ENCODE results near the gene KCNG3. TPM values are rescaled to one million over a fixed set of nuclear protein-coding genes. Genes with fewer than 3 reads are reported as not detected.

KCNG3 gene
- total RNA-seq, 3 donors from 2014 or later: 2.6 to 5.0 (median 3.2) TPM

DNA sequence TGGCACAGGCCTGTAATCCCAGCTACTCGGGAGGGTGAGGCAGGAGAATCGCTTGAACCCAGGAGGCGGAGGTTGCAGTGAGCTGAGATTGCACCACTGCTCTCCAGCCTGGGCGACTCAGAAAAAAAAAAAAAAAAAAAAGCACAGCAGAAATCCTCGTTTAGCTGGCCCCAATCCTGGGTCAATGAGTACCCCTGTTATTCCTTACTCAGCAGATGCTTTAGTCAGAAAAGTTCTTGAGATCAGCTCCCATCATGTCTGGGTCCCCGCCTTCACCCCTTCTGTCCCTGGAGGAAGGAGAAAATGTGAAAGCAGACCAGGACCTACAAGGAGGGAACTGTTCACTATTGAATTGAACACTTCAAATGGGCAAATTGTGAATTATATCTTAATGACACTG is 16.4 kb upstream of the KCNG3 start:
- no peaks in the 10 kb centered on the region for H3K36me3 ChIP-seq (ENCODE audit: low read depth)
- H3K9me3 ChIP-seq: no peaks in the 10 kb centered on the region
- TF ChIP-seq, protein P1, sequence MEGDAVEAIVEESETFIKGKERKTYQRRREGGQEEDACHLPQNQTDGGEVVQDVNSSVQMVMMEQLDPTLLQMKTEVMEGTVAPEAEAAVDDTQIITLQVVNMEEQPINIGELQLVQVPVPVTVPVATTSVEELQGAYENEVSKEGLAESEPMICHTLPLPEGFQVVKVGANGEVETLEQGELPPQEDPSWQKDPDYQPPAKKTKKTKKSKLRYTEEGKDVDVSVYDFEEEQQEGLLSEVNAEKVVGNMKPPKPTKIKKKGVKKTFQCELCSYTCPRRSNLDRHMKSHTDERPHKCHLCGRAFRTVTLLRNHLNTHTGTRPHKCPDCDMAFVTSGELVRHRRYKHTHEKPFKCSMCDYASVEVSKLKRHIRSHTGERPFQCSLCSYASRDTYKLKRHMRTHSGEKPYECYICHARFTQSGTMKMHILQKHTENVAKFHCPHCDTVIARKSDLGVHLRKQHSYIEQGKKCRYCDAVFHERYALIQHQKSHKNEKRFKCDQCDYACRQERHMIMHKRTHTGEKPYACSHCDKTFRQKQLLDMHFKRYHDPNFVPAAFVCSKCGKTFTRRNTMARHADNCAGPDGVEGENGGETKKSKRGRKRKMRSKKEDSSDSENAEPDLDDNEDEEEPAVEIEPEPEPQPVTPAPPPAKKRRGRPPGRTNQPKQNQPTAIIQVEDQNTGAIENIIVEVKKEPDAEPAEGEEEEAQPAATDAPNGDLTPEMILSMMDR (IDR thresholded peaks at IDR 0.05): no peak
- ATAC-seq: no peak
- intact Hi-C loops (cut with DNase I, micrococcal nuclease): loop anchor here (5.0 kb wide), 1 partner anchor 152 kb away; no protein-coding TSS in a partner anchor
- DNase-seq: no peak
- no peak overlapping the region for H3K4me3 ChIP-seq
- H3K4me1 ChIP-seq (ENCODE audit: low read depth): no peaks in the 10 kb centered on the region

DNA sequence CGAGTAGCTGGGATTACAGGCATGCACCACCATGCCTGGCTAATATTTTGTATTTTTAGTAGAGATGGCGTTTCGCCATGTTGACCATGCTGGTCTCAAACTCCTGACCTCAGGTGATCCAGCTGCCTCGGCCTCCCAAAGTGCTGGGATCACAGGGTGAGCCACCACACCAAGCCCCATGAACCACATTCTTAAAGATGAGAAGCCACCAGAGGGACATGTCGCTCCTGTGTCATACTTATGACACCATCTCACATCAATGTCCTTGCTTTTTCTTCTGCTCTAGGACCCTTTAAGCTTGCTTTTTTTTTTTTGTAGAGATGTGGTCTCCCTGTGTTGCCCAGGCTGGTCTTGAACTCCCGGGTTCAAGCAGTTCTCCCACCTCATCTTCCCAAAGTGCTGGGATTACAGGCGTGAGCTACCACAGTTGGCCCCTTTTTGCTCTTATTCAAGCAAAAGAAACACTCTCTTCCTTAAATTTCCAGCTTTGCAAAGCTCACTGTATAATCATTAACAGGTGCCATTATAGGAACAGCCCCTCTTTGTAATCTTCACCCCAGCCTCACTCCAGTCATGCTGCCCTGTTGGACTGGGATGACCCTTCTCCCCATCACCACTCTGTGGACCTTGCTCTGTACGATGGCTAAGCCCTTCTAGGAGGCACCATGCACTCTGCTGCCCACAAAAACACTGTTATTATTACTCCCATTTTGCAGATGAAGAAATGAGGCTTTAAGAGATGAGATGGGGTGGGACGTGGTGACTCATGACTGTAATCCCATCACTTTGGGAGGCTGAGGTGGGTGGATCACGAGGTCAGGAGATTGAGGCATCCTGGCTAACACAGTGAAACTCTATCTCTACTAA is 10.8 kb upstream of the KCNG3 start:
- no peaks in the 10 kb centered on the region for H3K9me3 ChIP-seq
- H3K4me3 ChIP-seq: no peak overlapping the region
- no peak for ATAC-seq
- no peaks in the 10 kb centered on the region for H3K4me1 ChIP-seq (ENCODE audit: low read depth)
- intact Hi-C loops (cut with DNase I, micrococcal nuclease): no loop called here
- no peaks in the 10 kb centered on the region for H3K36me3 ChIP-seq (ENCODE audit: low read depth)
- TF ChIP-seq, protein P1 (IDR thresholded peaks at IDR 0.05): no peak
- DNase-seq: no peak

DNA sequence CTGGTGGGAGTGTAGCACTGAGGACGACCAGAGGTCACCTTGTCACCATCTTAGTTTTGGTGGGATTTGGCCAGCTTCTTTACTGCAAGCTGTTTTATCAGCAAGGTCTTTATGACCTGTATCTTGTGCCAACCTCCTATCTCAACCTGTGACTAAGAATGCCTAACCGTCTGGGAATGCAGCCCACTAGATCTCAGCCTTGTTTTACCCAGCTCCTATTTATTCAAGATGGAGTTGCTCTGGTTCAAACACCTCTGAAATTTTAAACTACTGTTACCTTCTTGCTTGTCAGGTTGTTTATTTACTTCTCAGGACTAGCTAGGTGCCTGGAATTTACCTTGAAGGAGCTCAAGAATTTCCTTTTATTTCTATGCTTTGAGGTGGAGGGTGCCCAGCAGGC is 9.5 kb upstream of the KCNG3 start:
- intact Hi-C loops (cut with DNase I, micrococcal nuclease): no loop called here
- DNase-seq (no peak), ATAC-seq (no peak)
- no peaks in the 10 kb centered on the region for H3K4me1 ChIP-seq (ENCODE audit: low read depth)
- H3K36me3 ChIP-seq (ENCODE audit: low read depth): no peaks in the 10 kb centered on the region
- TF ChIP-seq, protein P1 (IDR thresholded peaks at IDR 0.05): no peak
- H3K9me3 ChIP-seq: no peaks in the 10 kb centered on the region
- H3K4me3 ChIP-seq: no peak overlapping the region

DNA sequence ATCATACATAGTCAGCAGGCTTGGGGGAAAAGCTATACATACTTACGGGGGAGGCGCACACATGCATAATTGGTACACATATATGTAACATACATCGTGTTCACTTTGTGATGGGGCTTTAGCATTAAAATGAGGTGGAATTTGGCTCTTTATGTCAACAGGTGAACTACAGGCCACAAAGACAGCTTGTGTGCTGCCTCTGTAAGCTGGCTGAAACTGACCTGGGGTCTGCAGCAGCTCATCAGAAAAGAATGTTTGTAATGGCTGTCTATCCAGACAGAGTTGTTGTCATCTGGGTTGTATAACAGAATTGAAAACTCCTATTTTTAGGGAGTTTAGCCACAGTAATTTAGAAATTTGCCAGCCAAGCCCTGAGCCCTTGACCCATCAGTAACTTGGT is 4.7 kb upstream of the KCNG3 start:
- peaks cover 2% of the 10 kb centered on the region for H3K4me1 ChIP-seq (ENCODE audit: low read depth)
- ATAC-seq (no peak), DNase-seq (no peak)
- intact Hi-C loops (cut with DNase I, micrococcal nuclease): no loop called here
- no peak overlapping the region for H3K4me3 ChIP-seq
- no peaks in the 10 kb centered on the region for H3K9me3 ChIP-seq
- TF ChIP-seq, protein P1 (IDR thresholded peaks at IDR 0.05): no peak
- no peaks in the 10 kb centered on the region for H3K36me3 ChIP-seq (ENCODE audit: low read depth)

DNA sequence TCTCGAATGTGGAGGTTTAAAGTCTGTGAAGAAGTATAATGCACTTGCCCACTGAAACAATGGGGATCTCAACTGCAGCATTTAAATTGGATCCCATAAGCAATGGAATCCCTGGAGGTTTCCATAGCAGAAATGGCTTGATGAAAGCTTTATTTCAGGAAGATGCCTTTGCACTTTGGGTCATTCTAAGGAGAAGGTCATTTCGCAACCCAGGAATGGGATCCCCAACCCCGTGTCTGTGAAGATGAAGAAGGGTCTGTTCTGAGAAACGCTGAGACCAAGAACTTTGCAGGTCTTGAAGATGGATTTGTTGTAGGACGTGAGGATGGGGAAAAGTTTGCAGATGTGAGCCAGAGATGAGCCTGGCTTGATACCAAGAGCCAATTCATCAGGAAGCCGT is 1.8 kb upstream of the KCNG3 start:
- Histone ChIP-seq H3K9me3 (no peaks in the 10 kb centered on the region), H3K4me1 (ENCODE audit: low read depth) (peaks cover 7% of the 10 kb centered on the region), H3K4me3 (no peak overlapping the region), H3K36me3 (ENCODE audit: low read depth) (no peaks in the 10 kb centered on the region)
- TF ChIP-seq, protein P1 (IDR thresholded peaks at IDR 0.05): no peak
- DNase-seq: no peak
- ATAC-seq: no peak
- intact Hi-C loops (cut with DNase I, micrococcal nuclease): no loop called here

Data from mucosa of descending colon (tissue), 3 donors.